HG03354 (cell line): ENCODE measurements around the gene DYNC1I2.
A peak's percentile ranks its signal among the peaks of the same experiment; 100 is the strongest.

Source experiments
- ATAC-seq: cut with Tn5 transposase; IDR thresholded peaks from one replicate; pipeline ENCODE4 v1.9.1; 2021; ENCODE audit warnings: mild to moderate bottlenecking; ENCODE audit not compliant: unreplicated experiment, poor library complexity, severe bottlenecking

Gene DYNC1I2

DNA sequence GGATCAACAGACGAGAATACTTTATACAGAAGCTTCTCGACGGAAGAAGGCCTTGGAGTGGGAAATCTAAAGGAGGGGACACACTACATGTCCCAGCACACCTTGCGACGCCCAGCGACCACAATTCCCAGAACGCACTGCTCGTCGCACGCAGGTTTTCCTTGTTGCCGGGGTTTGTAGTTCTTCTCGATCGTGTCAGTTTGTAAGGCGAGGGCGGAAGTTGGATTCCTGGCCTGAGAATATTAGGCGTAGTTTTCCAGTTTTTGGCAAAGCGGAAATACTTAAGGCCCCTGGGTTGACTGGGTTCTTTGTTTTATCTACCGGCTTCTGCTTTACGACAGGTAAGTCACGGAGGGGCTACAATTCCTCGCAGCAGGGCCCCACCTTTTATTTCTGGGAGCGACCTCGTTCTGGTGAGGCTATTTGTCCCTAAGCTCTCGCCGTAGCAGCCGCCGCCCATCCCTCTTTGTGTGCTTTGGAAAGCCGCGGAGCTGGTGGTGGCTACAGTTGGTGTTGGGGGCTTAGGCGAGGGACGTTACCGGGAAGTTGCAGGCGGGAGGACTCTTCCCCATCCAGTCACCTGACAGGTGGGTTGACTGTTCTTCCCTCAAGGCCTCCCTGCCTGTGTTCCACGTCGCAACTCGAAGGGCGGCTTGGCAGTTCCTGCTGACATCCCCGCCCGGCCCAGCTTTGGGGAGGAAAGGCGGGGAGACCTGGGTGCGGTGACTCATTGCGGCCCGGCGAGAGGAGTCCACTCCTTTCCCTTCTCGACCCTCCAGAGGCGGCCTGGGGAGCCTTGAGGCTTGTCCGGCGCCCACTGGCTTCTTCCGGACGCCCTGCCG is at the start of gene DYNC1I2:
Gene DYNC1I2, plus strand, starts transcription at position 183 of the 842 bp plus-strand sequence. CDS start 2,687 bp downstream, outside the sequence.
- ATAC-seq = peak; percentile 92

DNA sequence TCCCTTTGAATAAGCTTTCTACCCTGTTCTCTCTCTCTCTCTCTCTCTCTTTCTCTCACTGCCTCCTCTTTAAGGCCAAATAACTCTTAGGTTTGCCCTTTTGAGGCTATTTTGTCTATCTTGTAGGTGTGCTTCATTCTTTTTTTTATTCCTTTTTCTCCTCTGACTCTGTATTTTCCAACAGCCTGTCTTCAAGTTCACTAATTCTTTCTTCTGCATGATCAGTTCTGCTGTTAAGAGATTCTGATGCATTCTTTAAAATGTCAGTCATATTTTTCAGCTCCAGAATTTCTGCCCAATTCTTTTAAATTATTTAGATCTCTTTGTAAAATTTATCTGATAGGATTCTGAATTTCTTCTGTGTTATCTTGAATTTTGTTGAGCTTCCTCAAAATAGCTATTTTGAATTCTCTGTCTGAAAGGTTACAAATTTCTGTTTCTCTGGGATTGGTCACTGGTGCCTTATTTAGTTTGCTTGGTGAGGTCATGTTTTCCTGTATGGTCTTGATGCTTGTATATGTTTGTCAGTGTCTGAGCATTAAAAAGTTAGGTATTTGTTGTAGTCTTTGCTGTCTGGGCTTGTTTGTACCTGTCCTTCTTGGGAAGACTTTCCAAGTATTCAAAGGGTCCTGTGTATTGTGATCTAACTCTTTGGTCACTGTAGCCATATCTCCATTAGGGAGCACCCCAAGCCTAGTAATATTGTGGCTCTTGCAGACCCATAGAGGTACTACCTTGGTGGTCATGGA is 35.4 kb upstream of the DYNC1I2 start:
- ATAC-seq = no peak

DNA sequence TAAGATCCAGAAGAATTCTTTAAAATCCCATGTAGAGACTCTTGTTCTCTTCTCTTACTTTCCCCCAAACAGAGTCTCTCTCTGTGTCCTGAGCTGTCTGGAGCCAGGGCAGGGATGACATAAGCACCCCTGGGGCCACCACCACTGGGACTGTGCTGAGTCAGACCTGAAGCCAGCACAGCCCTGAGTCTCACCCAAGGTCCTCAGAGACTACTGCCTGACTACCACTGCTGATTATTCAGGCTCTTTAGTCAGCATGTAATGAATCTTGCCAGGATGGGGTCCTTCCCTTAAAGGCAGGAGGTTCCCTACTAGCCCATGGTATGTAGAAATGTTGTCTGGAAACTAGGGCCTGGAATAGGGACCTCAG is 34.9 kb upstream of the DYNC1I2 start:
- peak; percentile 66 for ATAC-seq

DNA sequence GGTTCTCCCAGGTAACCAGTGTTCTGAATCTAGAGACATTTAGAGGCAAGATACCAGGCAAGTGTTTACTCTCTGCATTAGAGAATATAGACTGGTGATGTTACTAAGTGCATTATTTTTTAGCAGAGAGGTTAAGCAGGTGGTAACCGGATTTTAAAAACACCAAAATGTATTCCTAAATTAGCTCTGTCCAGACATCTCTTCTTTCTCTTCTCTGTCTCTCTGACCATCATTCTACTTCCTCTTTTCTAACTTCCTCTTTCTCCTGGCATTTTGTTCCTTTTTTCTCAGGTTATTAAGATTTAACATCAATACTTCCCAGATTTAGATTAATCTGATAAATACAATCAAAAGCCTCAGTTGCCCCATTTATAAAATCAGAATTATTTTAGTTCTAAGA is 31.7 kb upstream of the DYNC1I2 start:
- peak; percentile 60 for ATAC-seq

DNA sequence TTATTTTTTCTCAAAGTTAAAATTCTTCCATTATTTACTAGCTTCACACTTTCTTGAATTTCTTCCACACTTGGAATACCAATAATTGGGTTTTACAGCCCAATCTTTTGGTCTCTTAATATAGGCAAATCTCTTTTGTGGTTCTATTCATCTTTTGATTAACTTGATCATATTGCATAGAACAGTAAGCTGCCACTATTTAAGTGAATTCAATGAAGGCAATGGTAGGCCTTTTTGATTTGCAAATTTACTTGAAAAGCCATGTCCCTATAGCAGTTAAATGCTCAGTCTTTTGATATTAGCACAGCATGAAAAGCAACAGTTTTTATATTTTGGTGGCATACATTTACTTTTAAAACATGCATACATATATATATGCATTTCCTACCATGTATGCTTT is 20.2 kb upstream of the DYNC1I2 start:
- ATAC-seq = no peak

GRCh38 chr2:171668183-171668582 is 19.1 kb upstream of the DYNC1I2 start:
- ATAC-seq = no peak

DNA sequence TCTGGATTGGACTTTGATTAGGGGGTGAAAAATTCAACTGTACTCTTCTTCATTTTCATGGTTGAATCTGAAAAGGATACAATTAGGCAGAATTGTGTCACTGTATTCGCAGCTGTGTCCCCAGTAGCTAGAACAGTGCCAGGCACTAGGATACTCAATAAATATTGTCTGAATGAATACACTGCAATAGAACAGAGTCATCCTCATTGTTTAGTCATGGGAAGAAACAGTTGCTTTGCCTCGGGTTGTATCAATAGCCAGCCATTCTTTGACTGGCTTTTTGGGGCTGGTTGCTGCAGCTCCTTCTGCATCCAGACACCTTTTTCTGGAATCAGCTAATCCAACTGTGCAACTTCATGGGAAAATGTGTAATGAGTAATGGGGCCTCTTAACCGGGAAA is 18.1 kb upstream of the DYNC1I2 start:
- ATAC-seq = no peak

DNA sequence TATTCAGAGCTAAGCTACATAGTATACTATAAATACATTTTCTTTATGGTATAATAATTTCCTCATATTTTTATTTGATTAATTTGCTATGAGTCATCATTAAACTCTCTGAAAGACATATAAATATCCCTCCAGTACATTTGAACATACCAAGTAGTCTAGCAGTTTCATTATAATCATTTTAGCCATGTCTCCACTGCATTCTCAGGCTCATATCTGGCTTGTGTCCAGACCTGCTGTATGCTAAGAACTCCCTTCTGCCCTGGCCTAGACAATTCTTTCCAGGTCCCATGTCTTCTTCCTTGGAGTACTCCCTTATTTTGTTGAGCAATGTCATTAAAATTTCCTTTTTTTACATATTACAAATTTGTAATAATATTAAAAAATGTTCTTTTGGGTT is 16.6 kb upstream of the DYNC1I2 start:
- ATAC-seq = no peak

- no peak for ATAC-seq
Observed at GRCh38 chr2:171671867-171672266, 15.4 kb upstream of the DYNC1I2 start.

- ATAC-seq = no peak
Observed at GRCh38 chr2:171673905-171674304, 13.4 kb upstream of the DYNC1I2 start.

- ATAC-seq = no peak
Observed at GRCh38 chr2:171675810-171676345, 11.4 kb upstream of the DYNC1I2 start.

GRCh38 chr2:171678619-171679018 is 8.7 kb upstream of the DYNC1I2 start:
- no peak for ATAC-seq

DNA sequence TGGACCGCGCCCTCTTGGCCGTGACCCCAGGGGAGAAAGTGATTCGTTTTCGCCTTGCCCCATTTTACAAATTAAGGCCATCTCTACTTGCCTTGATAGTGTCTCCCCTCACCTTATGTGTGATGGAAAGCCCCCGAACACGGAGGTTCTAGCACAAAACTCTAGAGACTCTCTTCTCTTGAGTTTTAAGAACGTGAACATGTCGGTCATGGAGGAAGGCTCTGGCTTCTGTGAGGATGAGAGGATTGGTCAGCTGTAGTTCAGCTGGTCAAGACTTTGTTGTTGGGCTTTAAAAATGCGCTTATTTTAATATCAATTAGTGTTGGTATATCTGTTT is 828 bp downstream of the DYNC1I2 start:
- ATAC-seq = peak; percentile 28

- ATAC-seq = no peak
Observed at GRCh38 chr2:171692331-171692730, 5.1 kb downstream of the DYNC1I2 start.

- ATAC-seq = no peak
Observed at GRCh38 chr2:171702781-171703556, 15.7 kb downstream of the DYNC1I2 start.

GRCh38 chr2:171703574-171704347 is 16.5 kb downstream of the DYNC1I2 start:
- ATAC-seq = no peak

GRCh38 chr2:171706152-171706803 is 19.0 kb downstream of the DYNC1I2 start:
- no peak for ATAC-seq

- no peak for ATAC-seq
Observed at GRCh38 chr2:171707752-171708151, 20.5 kb downstream of the DYNC1I2 start.
